Ishikawa (cell line): ENCODE data around the gene DPH2.

Source experiments
- CEBPB ChIP-seq: IDR thresholded peaks from 2 replicates; pipeline ENCODE4 v1.6.1; 2012
- CREB1 ChIP-seq: IDR thresholded peaks from 2 replicates; pipeline ENCODE4 v1.6.1; 2012; ENCODE audit warnings: low read depth
- EGR1 ChIP-seq: IDR thresholded peaks from 2 replicates; pipeline ENCODE4 v1.6.1; 2012
- EP300 ChIP-seq: IDR thresholded peaks from 2 replicates; pipeline ENCODE4 v1.6.1; 2012; ENCODE audit warnings: borderline replicate concordance
- FOXM1 ChIP-seq: IDR thresholded peaks from 2 replicates; pipeline ENCODE4 v1.6.1; 2012; ENCODE audit warnings: low read depth, borderline replicate concordance
- MAX ChIP-seq: IDR thresholded peaks from 2 replicates; pipeline ENCODE4 v1.6.1; 2012
- NFIC ChIP-seq: IDR thresholded peaks from 2 replicates; pipeline ENCODE4 v1.6.1; 2012
- RAD21 ChIP-seq: IDR thresholded peaks from 2 replicates; pipeline ENCODE4 v1.6.1; 2012; ENCODE audit warnings: low read depth
- REST ChIP-seq: IDR thresholded peaks from 2 replicates; pipeline ENCODE4 v1.6.1; 2012; ENCODE audit warnings: low read depth, mild to moderate bottlenecking
- TAF1 ChIP-seq: IDR thresholded peaks from 2 replicates; pipeline ENCODE4 v1.6.1; 2012; ENCODE audit warnings: low read depth, mild to moderate bottlenecking
- TCF12 ChIP-seq: IDR thresholded peaks from 2 replicates; pipeline ENCODE4 v1.6.1; 2012; ENCODE audit warnings: low read depth
- TEAD4 ChIP-seq: IDR thresholded peaks from 2 replicates; pipeline ENCODE4 v1.6.1; 2012
- USF1 ChIP-seq: IDR thresholded peaks from 2 replicates; pipeline ENCODE4 v1.6.1; 2012
- YY1 ChIP-seq: IDR thresholded peaks from 2 replicates; pipeline ENCODE4 v1.6.1; 2012; ENCODE audit warnings: low read depth
- ZBTB7A ChIP-seq: IDR thresholded peaks from 2 replicates; pipeline ENCODE4 v1.6.1; 2012; ENCODE audit warnings: low read depth

The DPH2 gene

GRCh38 chr1:44012941-44013609 is 43.3 kb downstream of the DPH2 start:
- TF ChIP-seq TAF1 = no peak
- TF ChIP-seq TEAD4 = no peak
- TF ChIP-seq ZBTB7A = no peak
- TF ChIP-seq MAX = no peak
- no peak for TF ChIP-seq NFIC
- TF ChIP-seq YY1 = no peak
- TF ChIP-seq REST = no peak
- TF ChIP-seq CREB1 = no peak
- no peak for TF ChIP-seq EP300

GRCh38 chr1:44013949-44014348 is 44.1 kb downstream of the DPH2 start:
- TF ChIP-seq YY1 (no peak), TAF1 (no peak), TCF12 (no peak), TEAD4 (no peak), MAX (no peak), ZBTB7A (no peak), CEBPB (no peak), REST (no peak)

GRCh38 chr1:44014365-44015104 is 44.7 kb downstream of the DPH2 start:
- TF ChIP-seq EGR1 (no peak), ZBTB7A (no peak)

GRCh38 chr1:44015206-44015605 is 45.4 kb downstream of the DPH2 start:
- TF ChIP-seq EP300 = no peak
- no peak for TF ChIP-seq TAF1
- TF ChIP-seq TEAD4 = no peak
- TF ChIP-seq TCF12 = no peak
- TF ChIP-seq RAD21 = no peak
- no peak for TF ChIP-seq USF1
- TF ChIP-seq NFIC = no peak
- no peak for TF ChIP-seq EGR1
- no peak for TF ChIP-seq FOXM1
- no peak for TF ChIP-seq MAX
- TF ChIP-seq ZBTB7A = no peak
- no peak for TF ChIP-seq CREB1
- no peak for TF ChIP-seq REST
- TF ChIP-seq YY1 = no peak
- TF ChIP-seq CEBPB = no peak
